Cerebellar nuclear complex (tissue), 1 donor: ENCODE data around the gene ABHD17A.
"Not testable (repeated sequence)": the region's sequence is repeated elsewhere in the genome, so short reads cannot be mapped to it uniquely, and the experiment has no call there.

Source experiments
- DNase-seq, 2 experiments: peaks; one replicate each; lab custom pipeline; 2025; lab: John Stamatoyannopoulos, UW

ABHD17A gene

GRCh38 chr19:1881393-1882088, 3.8 kb downstream of the ABHD17A start:
- not testable (repeated sequence) for DNase-seq

GRCh38 chr19:1880611-1881392, 4.5 kb downstream of the ABHD17A start:
- DNase-seq: no peak

GRCh38 chr19:1879982-1880381, 5.3 kb downstream of the ABHD17A start:
- not testable (repeated sequence) for DNase-seq

- not testable (repeated sequence) for DNase-seq
Observed at GRCh38 chr19:1878583-1878982, 6.7 kb downstream of the ABHD17A start.

- DNase-seq: not testable (repeated sequence)
Observed at GRCh38 chr19:1877280-1877660, 8.0 kb downstream of the ABHD17A start.

- DNase-seq: not testable (repeated sequence)
Observed at GRCh38 chr19:1876496-1877279, 8.6 kb downstream of the ABHD17A start.

- DNase-seq: peak in 1 of 2 experiments; percentile 66
Observed at GRCh38 chr19:1875646-1876495, 9.4 kb downstream of the ABHD17A start.

GRCh38 chr19:1875265-1875645, 10.0 kb downstream of the ABHD17A start:
- DNase-seq: not testable (repeated sequence)

GRCh38 chr19:1874554-1875185, 10.6 kb downstream of the ABHD17A start:
- no peak for DNase-seq

- no peak for DNase-seq
Observed at GRCh38 chr19:1873524-1874473, 11.5 kb downstream of the ABHD17A start.

- DNase-seq: no peak
Observed at GRCh38 chr19:1872807-1873523, 12.3 kb downstream of the ABHD17A start.

GRCh38 chr19:1871630-1872029, 13.7 kb downstream of the ABHD17A start:
- DNase-seq: no peak

GRCh38 chr19:1871140-1871597, 14.1 kb downstream of the ABHD17A start:
- no peak for DNase-seq

- DNase-seq: no peak
Observed at GRCh38 chr19:1868971-1869370, 16.3 kb downstream of the ABHD17A start.

GRCh38 chr19:1867349-1867724, 18.0 kb downstream of the ABHD17A start:
- no peak for DNase-seq

GRCh38 chr19:1866693-1867348, 18.5 kb downstream of the ABHD17A start:
- DNase-seq: no peak

- DNase-seq: no peak
Observed at GRCh38 chr19:1865172-1866010, 19.9 kb downstream of the ABHD17A start.
